Measurements from ENCODE around the gene FKBP1A.
A peak's percentile ranks its signal among the peaks of the same experiment; 100 is the strongest.

Gene FKBP1A

DNA sequence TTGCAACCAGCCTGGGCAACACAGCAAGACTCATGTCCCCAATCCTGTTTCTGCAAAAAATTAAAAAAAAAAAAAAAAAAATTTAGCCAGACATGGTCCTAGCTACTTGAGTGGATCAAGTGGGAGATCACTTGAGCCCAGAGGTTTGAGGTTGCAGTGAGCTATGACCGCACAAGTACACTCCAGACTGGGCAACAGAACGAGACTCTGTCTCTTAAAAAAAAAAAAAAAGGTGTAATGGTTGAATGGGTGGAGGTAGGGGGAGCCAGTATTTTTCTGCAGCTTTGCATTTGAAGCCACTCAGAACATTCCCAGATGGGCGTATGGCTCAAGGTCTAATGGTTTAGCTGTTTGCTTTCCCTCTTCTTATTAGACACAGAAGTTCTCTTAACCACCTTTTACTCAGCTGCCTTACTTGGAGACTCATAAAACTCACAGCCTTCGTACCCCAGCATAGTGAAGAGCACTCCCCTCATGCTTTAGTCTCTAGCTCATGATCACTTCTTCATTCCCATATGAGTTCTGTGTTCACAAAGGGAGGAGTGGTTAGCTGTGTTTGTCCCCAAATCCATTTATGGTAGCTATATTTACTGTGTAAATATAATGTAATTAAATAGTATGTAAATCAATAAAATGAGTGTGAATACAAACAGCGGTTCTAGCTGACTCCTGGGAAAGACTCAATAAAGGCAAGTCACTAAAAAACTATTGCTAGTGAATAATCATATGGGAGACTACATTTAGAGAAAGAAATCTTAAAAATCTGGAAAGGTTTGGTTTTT lies 9.0 kb downstream of the FKBP1A start:
- H3K4me3 Mint-ChIP-seq: no peak overlapping the region

DNA sequence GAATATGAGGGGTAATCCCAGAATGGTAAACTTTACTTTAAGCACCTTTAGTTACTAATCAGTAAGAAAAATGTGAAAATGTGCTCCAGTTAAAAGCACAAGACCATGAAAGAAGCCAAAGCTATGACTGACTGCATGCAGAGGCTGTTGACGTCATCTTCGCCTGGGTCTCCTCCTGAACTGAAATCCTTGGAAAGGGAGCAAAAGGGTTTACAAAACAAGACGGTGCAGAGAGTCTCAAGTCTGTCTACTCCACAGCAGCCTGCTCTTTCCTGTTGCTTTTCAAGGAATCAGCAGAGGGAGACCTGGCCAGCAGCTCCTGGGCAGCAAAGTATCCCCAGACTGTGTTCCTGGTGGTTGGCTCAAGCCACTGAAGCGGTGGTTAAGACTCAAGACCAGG lies 10.2 kb downstream of the FKBP1A start:
- peaks cover 95% of the 10 kb centered on the region for H3K36me3 Mint-ChIP-seq (ENCODE audit: low read depth)
- H3K4me3 Mint-ChIP-seq: no peak overlapping the region
- no peaks in the 10 kb centered on the region for H3K27me3 Mint-ChIP-seq
- no peaks in the 10 kb centered on the region for H3K9me3 Mint-ChIP-seq
- H3K4me1 Mint-ChIP-seq (ENCODE audit: low read depth): peaks cover 96% of the 10 kb centered on the region
- H3K27ac Mint-ChIP-seq: peak overlapping the region; percentile 56
- DNase-seq: no peak

More for the DNA sequence above, 9.0 kb downstream of the FKBP1A start:
- H3K9me3 Mint-ChIP-seq: no peaks in the 10 kb centered on the region
- DNase-seq: no peak
- H3K36me3 Mint-ChIP-seq (ENCODE audit: low read depth): peaks cover 94% of the 10 kb centered on the region
- H3K27ac Mint-ChIP-seq: peak overlapping the region; percentile 15
- H3K4me1 Mint-ChIP-seq (ENCODE audit: low read depth): peaks cover 96% of the 10 kb centered on the region
- H3K27me3 Mint-ChIP-seq: no peaks in the 10 kb centered on the region

DNA sequence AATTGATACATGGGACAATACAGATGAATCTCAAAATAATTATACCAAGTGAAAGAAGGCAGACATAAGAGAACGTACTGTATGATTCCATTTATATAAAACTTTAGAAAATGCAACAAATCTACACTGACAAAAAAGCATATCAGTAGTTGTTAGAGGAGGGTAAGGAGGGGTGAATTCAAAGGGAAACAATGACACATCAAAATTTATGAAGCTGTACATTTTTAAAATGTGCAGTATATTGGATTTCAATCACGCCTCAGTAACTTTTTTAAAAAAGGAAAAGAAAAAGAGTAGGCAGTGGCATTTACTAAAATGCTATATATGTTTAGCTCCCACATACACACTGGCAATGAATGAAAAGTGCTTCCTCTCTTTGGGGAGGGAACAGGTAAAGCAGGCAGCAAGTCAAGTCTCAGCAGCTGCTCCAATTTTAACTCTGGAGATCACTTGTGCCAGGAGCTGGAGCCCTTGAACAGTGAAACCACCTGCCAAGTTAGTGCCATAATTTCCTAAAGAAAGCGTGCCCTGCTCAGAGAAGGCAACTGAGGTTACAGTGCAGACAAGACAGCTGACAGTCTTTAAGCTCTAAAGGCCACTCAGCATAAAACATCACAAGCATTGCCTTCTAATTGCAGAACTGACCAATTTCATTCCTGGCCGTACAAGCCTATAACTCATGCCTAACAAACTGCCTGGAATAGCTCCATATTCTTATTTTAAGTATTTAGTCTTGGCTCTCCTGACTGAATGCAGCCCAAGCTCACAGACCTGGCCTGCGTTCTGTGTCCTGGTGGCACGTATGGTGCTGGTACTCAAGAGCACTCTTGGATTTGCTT lies 10.9 kb downstream of the FKBP1A start:
- peaks cover 97% of the 10 kb centered on the region for H3K4me1 Mint-ChIP-seq (ENCODE audit: low read depth)
- H3K9me3 Mint-ChIP-seq: no peaks in the 10 kb centered on the region
- no peaks in the 10 kb centered on the region for H3K27me3 Mint-ChIP-seq
- DNase-seq: no peak
- H3K4me3 Mint-ChIP-seq: no peak overlapping the region
- H3K36me3 Mint-ChIP-seq (ENCODE audit: low read depth): peaks cover 95% of the 10 kb centered on the region
- H3K27ac Mint-ChIP-seq: peak overlapping the region; percentile 74

DNA sequence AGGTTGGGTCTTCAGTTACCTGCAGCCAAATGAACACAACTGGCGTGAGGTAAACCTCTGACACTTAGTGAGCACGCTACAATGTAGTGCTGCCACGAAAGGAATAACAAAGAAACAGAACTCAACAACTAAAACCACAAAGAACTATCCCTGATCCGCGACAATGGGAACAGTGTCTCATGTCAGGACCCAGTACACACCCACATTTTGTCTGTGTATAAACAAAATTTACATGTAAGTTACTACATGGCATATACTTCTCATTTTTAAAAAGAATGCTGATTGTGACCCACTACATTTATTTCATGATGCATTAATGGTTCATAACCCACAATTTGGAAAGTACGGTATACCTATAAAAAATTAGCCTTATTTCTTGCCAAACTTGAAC lies 14.1 kb downstream of the FKBP1A start:
- H3K4me1 Mint-ChIP-seq (ENCODE audit: low read depth): peaks cover 88% of the 10 kb centered on the region
- no peak overlapping the region for H3K4me3 Mint-ChIP-seq
- H3K27me3 Mint-ChIP-seq: no peaks in the 10 kb centered on the region
- peak overlapping the region; percentile 95 for H3K27ac Mint-ChIP-seq
- no peaks in the 10 kb centered on the region for H3K9me3 Mint-ChIP-seq
- peaks cover 95% of the 10 kb centered on the region for H3K36me3 Mint-ChIP-seq (ENCODE audit: low read depth)
- no peak for DNase-seq

DNA sequence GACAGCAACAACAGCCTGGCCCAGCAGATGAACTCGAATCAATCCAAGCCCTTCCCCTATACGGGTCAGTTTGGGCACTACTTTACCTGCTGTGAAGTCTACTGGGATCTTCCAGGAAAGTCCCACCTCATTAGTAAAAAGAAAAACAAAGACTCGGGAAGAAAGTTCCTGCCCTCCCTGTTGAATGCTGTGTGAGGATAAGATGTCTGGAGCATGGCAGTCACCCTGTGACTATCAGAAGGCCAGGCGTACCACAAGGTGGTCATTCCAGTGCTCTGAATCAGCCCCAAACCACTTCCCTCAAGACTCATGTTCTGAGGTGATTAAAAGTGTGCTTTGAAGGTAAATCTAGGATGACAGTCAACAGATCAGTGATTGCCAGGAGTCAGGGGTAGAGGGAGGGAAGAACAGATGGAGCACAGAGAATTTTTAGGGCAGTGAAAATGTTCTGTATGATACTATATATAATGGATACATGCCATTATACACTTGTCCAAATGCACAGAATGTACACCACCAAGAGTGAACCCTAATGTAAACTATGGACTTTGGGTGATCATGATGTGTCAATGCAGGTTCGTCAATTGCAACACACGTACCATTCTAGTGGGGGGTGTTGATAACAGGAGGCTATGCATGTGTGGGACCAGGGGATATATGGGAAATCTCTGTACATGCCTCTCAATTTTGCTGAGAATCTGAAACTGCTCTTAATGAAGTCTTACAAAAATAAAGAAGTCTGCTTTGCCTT lies 14.7 kb downstream of the FKBP1A start:
- Mint-ChIP-seq H3K27me3 (no peaks in the 10 kb centered on the region), H3K4me1 (ENCODE audit: low read depth) (peaks cover 88% of the 10 kb centered on the region), H3K27ac (peak overlapping the region; percentile 95), H3K4me3 (peak overlapping the region; percentile 44), H3K9me3 (no peaks in the 10 kb centered on the region), H3K36me3 (ENCODE audit: low read depth) (peaks cover 95% of the 10 kb centered on the region)
- DNase-seq: no peak

DNA sequence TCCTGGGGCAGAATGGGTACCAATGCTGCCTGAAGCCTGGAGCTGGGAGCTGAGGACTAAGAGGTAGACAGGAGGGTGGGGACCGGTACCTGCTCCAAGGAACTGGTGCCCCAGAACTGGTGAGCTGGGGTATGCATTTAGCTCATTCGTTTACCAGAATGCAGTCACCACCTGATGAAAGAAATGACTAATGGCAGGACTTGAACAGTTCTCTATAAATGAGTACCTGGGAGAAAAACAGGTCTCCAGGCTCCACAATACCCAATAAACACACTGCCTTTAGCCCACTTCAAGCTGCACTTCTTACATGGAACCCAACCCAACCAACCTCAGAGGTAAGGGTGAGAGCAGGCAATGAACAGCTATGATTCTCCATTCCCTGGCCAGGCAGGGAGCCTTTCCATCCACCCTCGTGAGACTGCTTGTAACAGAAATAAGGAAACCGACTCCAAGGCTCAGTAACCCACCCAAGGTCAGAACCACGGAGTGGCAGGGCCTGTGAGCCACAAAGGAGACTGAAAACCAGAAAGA lies 15.4 kb downstream of the FKBP1A start:
- Mint-ChIP-seq H3K9me3 (no peaks in the 10 kb centered on the region), H3K27ac (peak overlapping the region; percentile 95), H3K4me3 (peak overlapping the region; percentile 44), H3K27me3 (no peaks in the 10 kb centered on the region), H3K4me1 (ENCODE audit: low read depth) (peaks cover 84% of the 10 kb centered on the region), H3K36me3 (ENCODE audit: low read depth) (peaks cover 94% of the 10 kb centered on the region)
- DNase-seq: no peak

DNA sequence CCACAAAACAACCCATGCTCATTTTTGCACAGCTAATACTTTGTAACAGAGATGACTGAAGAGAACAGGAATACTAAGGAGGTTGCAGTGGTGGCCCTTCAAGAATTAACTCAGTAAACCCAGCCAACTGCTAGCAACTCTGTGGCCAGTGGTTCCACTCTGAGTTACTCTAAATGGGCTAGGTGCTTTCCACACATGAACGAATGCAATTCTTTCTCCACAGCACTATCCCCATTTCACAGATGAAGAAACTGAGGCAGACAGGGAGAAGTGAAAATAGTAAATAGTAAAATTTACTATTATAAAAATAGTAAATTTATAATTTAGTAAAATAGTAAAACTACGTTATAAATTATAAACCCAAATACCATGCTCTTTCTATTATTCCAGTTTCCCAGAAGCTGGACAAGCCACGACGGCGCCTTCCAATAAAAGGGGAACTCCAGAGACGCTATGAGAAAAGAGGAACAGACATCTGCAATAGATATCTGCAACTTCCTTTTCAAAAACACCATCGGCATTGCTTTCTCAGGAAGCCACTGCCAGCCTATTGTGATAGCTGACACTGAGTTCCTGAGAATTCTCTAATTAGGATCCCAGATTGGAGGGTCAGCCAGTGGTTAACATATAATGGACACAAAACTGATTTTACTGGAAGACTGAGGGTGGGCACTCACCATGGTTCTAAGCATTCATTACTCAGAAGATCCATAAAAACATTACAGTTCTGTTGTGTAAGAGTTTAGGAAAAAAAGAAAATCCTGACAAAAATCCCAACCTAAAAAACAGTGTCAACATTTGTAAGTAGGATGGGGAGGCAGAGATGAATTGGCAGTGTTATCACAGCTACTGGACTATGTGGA lies 16.2 kb downstream of the FKBP1A start:
- peaks cover 83% of the 10 kb centered on the region for H3K4me1 Mint-ChIP-seq (ENCODE audit: low read depth)
- DNase-seq: no peak
- H3K4me3 Mint-ChIP-seq: peak overlapping the region; percentile 42
- peaks cover 94% of the 10 kb centered on the region for H3K36me3 Mint-ChIP-seq (ENCODE audit: low read depth)
- no peaks in the 10 kb centered on the region for H3K27me3 Mint-ChIP-seq
- H3K27ac Mint-ChIP-seq: peak overlapping the region; percentile 95
- H3K9me3 Mint-ChIP-seq: no peaks in the 10 kb centered on the region

DNA sequence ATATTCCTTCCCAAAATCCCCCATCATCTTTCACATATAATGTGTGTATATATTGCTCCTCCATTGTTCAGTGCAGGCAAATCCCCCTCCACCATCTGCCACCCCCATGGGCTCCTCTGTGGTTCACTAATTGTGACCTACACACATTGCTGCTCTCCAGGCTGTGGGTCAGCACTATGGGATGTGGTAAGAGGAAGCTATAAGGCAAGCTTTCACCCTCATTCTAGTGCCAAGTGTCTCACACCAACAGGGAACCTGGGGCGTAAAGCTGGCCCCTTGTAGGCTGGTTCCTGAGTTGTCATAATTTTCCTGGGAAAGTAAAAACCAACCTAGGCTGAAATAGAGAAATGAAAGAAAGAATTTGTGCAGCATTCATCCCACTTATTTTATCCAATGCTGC lies 16.8 kb downstream of the FKBP1A start:
- no peak for DNase-seq
- no peak overlapping the region for H3K4me3 Mint-ChIP-seq
- peaks cover 94% of the 10 kb centered on the region for H3K36me3 Mint-ChIP-seq (ENCODE audit: low read depth)
- no peaks in the 10 kb centered on the region for H3K9me3 Mint-ChIP-seq
- H3K27ac Mint-ChIP-seq: peak overlapping the region; percentile 84
- peaks cover 82% of the 10 kb centered on the region for H3K4me1 Mint-ChIP-seq (ENCODE audit: low read depth)
- H3K27me3 Mint-ChIP-seq: no peaks in the 10 kb centered on the region

DNA sequence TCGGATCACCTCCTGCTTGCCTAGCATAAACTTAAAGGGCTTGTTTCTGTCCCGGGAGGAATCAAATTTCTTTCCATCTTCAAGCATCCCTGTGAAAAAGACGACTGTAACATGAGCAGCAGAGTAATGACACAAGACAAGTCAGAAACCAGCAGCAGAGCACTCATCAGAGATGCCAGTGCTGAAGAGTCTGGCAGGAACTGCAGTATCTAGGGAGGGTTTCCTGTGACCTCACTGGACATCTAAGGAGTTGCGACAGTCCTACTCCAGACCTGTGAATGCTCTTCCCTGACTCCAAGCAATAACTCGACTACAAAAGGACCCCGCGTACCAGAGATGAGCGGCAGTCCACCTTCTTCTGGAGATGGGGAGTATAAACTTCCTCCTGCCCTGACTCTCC lies 17.3 kb downstream of the FKBP1A start:
- Mint-ChIP-seq H3K27ac (peak overlapping the region; percentile 84), H3K4me1 (ENCODE audit: low read depth) (peaks cover 79% of the 10 kb centered on the region), H3K9me3 (no peaks in the 10 kb centered on the region), H3K4me3 (no peak overlapping the region), H3K27me3 (no peaks in the 10 kb centered on the region), H3K36me3 (ENCODE audit: low read depth) (peaks cover 96% of the 10 kb centered on the region)
- no peak for DNase-seq

DNA sequence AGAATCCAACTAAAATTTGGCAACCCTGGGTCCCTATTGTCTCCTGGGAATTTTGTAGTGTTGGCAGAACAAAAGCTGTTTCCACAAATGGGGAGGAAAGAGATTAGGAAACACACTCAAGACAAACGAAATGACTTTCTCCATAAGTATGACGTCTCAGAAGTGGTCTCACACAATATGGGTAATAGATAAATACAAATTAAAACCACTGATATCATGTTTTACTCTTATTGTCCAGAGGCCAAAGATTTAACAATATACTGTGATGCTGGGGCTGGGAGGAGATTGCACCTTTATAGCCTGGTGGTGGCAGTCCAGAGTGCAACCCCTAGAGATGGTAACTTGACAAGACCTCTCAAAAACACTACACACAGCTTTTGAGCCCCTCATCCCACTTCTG lies 18.6 kb downstream of the FKBP1A start:
- no peak overlapping the region for H3K27ac Mint-ChIP-seq
- no peak overlapping the region for H3K4me3 Mint-ChIP-seq
- H3K36me3 Mint-ChIP-seq (ENCODE audit: low read depth): peaks cover 96% of the 10 kb centered on the region
- no peaks in the 10 kb centered on the region for H3K9me3 Mint-ChIP-seq
- H3K4me1 Mint-ChIP-seq (ENCODE audit: low read depth): peaks cover 69% of the 10 kb centered on the region
- no peaks in the 10 kb centered on the region for H3K27me3 Mint-ChIP-seq
- no peak for DNase-seq

DNA sequence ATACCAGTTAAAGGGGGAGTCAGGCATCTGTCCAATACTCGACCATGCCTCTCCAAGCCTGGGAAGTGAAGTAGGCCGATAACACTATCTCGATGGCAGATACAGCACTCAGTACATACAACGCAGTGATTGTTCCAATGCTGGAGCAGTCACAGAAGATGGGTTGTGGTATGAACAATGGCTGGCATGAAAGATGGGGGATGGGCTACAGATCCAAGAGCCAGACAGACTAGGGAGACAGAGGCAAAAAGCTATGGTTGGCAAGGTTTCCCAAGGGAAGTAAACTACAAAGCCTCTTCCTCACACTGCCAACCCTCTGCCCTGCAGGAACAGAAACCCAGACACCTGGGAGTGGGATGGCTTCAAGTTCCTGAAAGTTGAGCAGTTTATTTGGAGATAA lies 19.2 kb downstream of the FKBP1A start:
- H3K4me3 Mint-ChIP-seq: no peak overlapping the region
- H3K4me1 Mint-ChIP-seq (ENCODE audit: low read depth): peaks cover 66% of the 10 kb centered on the region
- H3K9me3 Mint-ChIP-seq: no peaks in the 10 kb centered on the region
- H3K27ac Mint-ChIP-seq: peak overlapping the region; percentile 61
- peaks cover 96% of the 10 kb centered on the region for H3K36me3 Mint-ChIP-seq (ENCODE audit: low read depth)
- H3K27me3 Mint-ChIP-seq: no peaks in the 10 kb centered on the region
- no peak for DNase-seq

DNA sequence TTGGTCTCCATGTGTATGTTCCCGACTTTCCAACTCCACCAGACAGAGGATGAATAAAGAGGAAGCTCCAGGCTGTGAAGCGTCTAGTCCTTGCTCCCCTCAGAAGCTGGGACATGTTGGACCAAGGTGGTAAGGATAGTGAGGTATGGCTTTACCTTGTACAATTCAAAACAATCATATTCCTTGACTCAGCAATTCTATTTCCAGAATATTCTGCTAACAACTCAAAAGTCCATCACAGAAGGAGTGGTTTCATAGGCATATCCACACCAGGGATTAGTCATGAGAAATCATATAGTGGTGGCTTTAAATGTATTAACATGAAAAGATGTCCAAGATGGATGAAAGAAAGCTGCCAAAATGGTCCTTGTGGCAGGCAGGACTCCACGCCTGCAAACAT lies 19.8 kb downstream of the FKBP1A start:
- Mint-ChIP-seq H3K4me3 (no peak overlapping the region), H3K27ac (peak overlapping the region; percentile 2), H3K4me1 (ENCODE audit: low read depth) (peaks cover 62% of the 10 kb centered on the region), H3K27me3 (no peaks in the 10 kb centered on the region), H3K36me3 (ENCODE audit: low read depth) (peaks cover 96% of the 10 kb centered on the region), H3K9me3 (no peaks in the 10 kb centered on the region)
- DNase-seq: no peak

DNA sequence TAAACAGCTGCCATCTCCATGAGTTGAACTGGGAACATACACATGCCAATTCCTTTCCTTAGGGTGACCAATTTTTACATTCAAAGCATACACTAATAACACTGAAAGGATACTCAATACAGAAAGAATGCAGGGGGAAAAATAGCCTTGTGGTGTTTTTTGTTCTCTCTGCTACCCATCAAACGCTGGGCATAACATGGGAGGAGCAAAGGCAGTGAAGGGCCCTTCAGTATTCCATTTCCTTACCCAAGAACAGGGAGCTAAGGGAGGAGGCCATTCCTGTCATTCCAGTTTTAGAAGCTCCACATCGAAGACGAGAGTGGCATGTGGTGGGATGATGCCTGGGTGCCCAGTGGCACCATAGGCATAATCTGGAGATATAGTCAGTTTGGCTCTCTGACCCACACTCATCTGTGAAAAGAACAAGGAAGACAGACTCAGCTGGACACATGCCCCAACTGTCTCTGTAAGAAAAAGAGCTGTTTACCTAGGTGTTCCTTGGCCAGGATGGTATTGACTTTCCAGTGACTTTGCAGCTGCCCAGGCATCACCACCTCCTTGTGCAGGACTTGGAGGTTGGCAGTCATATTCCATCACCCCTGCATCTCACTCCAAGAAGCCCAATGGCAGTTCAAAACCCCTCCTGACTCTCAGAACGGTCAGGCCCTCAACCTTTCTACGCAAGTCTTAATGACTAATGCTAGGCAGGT lies 20.9 kb downstream of the FKBP1A start:
- Mint-ChIP-seq H3K27ac (peak overlapping the region; percentile 73), H3K27me3 (no peaks in the 10 kb centered on the region), H3K9me3 (no peaks in the 10 kb centered on the region), H3K36me3 (ENCODE audit: low read depth) (peaks cover 96% of the 10 kb centered on the region), H3K4me1 (ENCODE audit: low read depth) (peaks cover 52% of the 10 kb centered on the region), H3K4me3 (no peak overlapping the region)
- DNase-seq: no peak

All from activated T-cell treated with anti-CD3 and anti-CD28 coated beads, Interleukin-2, amount 50 U/mL, for 24 hours (primary cell).